DOHH2 (cell line): ENCODE measurements around the gene CCDC85C.

Source experiments
- CTCF ChIP-seq: fragments of 200-600 bp; sonication (generic); IDR thresholded peaks from one replicate; pipeline ENCODE4 v1.5.1; 2014; ENCODE audit warnings: antibody characterized with exemption, mild to moderate bottlenecking, low read depth, low read length; ENCODE audit not compliant: poor library complexity, severe bottlenecking
- EZH2phosphoT487 ChIP-seq: fragments of 200-600 bp; sonication (generic); IDR thresholded peaks from 2 replicates; pipeline ENCODE4 v1.6.1; 2017; ENCODE audit warnings: borderline replicate concordance, mild to moderate bottlenecking, antibody characterized with exemption, low read length, moderate library complexity, mixed read lengths

- TF ChIP-seq CTCF: no peak
- no peak for TF ChIP-seq EZH2phosphoT487
These were observed 53.5 kb downstream of the CCDC85C start for GRCh38 chr14:99550387-99550992.
